ENCODE data around the gene STIM2.

Gene STIM2

GRCh38 chr4:26953366-26953765 lies 92.7 kb downstream of the STIM2 start:
- DNase-seq (ENCODE audit: low read depth, low spot score), result no peak

GRCh38 chr4:26953770-26954423 lies 93.3 kb downstream of the STIM2 start:
- no peak for DNase-seq (ENCODE audit: low read depth, low spot score)

DNA sequence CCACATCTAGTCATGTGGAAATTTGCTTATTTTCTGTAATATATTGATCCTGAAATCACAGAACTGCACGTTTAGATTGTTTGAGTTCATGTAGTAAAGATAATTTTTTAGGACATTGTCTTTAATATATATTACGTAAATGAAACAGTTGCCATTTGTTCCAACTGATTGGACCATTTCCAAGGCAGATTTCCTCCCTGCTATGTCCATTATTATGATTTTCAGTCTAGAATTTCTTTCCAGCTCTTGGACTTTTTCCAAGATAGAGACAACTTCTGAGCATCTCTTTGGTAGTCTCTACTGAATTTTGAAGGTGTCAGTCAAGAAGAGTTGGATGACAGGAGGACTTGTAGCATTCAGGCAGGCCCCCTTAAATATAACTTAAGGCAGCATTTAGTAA lies 94.6 kb downstream of the STIM2 start:
- DNase-seq (ENCODE audit: low read depth, low spot score), result no peak

- DNase-seq (ENCODE audit: low read depth, low spot score), result no peak
Observed at GRCh38 chr4:26958925-26959653, 98.4 kb downstream of the STIM2 start.

GRCh38 chr4:26959654-26960047 lies 99.0 kb downstream of the STIM2 start:
- DNase-seq (ENCODE audit: low read depth, low spot score), result no peak

- no peak for DNase-seq (ENCODE audit: low read depth, low spot score)
Observed at GRCh38 chr4:26962720-26963119, 102.1 kb downstream of the STIM2 start.

- no peak for DNase-seq (ENCODE audit: low read depth, low spot score)
Observed at GRCh38 chr4:26964512-26964911, 103.9 kb downstream of the STIM2 start.

DNA sequence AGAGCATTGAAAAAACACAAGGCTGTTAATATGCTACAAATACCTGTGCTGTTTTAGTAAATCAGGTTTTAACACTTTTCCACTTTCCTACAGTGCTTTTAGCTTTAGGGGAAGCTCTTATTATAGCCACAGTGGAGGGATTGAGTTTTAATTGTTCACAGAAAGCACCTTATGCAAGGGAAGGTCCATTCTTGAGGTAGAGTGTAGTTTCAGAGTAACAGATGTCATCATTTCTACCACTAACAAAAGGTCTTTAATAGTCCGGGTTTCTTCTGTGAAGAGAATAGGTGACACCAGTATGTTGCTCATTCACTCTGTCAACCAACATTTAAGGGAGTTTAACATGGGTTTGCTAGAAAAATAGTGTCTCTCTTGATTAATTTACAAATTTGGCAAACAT lies 104.4 kb downstream of the STIM2 start:
- DNase-seq (ENCODE audit: low read depth, low spot score), result no peak

GRCh38 chr4:26975464-26976181 lies 115.0 kb downstream of the STIM2 start:
- DNase-seq (ENCODE audit: low read depth, low spot score), result peak; percentile 51

- DNase-seq (ENCODE audit: low read depth, low spot score), result no peak
Observed at GRCh38 chr4:26978387-26979053, 117.9 kb downstream of the STIM2 start.

GRCh38 chr4:26984896-26985295 lies 124.3 kb downstream of the STIM2 start:
- no peak for DNase-seq (ENCODE audit: low read depth, low spot score)

DNA sequence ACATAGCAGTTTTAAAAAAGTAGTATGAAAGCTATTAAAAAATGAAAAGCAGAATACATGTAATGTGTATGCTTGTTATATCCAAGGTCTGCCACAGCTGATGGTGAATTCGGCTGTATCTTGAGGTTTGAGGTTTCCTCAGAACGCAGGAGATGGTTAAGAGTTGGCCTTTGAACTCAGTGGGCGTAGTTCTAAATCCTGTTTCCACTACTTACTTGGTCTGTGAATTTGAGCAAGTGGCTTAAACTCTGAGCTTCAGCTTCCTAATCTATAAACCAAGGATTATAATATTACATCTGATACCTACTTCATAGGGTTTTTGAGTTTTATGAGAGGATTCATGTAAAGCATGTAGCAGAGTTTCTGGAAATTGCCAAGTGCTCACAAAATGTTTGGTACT lies 125.2 kb downstream of the STIM2 start:
- DNase-seq (ENCODE audit: low read depth, low spot score), result no peak

- DNase-seq (ENCODE audit: low read depth, low spot score), result no peak
Observed at GRCh38 chr4:26987191-26987590, 126.5 kb downstream of the STIM2 start.

DNA sequence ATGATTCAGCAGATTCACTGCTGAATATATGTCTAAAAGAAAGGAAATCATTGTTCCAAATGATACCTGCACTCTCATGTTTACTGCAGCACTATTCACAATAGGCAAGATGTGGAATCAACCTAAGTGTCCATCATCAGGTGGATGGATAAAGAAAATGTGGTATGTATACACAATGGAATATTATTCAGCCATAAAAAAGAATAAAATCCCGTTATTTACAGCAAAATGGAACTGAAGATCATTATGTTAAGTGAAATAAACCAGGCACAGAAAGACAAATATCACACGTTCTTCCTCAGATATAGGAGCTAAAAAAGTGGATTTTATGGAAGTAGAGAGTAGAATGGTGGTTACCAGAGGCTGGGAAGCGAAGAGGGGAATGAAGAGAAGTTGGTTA lies 130.4 kb downstream of the STIM2 start:
- no peak for DNase-seq (ENCODE audit: low read depth, low spot score)

DNA sequence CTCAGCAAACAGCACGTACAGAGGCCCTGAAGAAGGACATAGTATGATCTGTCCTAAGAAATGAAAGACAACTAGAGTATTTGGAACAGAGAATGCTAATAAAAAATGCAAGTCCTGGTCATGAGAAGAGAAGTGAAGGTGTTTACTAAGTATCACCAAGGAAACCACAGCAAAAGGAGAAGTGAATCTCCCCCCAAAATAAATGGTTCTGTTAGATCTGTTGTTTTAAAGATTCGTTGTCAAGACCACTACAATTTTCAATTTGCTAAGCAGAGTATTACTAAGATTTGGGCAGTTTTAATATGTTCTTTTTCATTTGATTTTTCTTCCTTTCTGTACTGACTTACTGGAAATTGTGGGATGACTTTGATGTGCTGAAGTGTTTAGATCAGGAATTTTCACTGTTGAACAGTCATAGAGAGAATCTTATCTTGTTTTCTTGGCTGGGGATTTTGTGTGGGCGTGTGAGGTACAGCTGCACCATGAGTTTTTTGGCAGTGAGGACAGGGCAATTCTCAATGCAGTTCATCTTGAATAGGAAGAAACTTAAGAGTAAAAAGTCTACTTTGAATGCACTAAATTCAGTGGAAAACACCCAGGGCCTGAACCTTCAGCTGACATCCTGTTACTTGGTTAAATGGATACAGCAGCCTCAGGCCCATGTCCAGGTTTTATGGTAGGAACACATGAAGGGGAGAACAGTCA lies 132.2 kb downstream of the STIM2 start:
- no peak for DNase-seq (ENCODE audit: low read depth, low spot score)

DNA sequence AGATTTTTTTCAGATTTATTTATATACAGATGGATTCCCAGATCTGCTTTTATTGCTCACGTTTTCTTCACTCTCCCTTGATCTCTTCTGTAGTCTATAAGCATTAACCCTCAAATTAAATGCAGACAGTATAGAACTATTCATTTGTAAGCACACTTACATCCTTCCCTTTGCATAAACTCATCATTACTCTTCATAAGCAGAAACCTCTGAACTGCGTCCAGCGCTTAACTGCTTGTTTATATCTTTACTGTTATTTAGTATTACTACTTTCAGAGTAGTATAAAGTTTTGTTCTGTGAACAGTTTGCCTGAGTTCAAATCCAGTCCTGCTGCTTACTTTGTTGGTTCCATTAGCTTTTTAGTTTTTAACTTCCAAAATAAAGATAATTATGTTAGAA lies 132.9 kb downstream of the STIM2 start:
- DNase-seq (ENCODE audit: low read depth, low spot score), result no peak

DNA sequence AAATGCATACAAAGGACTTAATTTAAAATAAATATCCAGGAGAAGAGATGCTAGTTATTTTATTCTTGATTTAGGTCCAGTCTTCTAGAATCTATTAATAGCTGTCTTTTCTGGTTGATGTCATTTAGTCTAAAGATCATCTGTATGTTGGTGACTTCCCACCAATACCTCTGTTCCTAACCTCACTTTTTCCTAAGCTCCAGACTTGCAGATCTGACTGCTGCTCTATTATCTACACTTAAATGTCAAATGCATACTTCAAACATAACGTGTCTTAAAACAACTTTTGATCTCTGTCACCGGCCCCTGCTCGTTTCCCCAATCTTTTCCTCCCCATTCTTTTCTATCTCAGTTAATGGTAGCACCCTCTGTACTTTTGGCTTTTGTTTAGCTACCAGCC lies 133.3 kb downstream of the STIM2 start:
- DNase-seq (ENCODE audit: low read depth, low spot score), result no peak

DNA sequence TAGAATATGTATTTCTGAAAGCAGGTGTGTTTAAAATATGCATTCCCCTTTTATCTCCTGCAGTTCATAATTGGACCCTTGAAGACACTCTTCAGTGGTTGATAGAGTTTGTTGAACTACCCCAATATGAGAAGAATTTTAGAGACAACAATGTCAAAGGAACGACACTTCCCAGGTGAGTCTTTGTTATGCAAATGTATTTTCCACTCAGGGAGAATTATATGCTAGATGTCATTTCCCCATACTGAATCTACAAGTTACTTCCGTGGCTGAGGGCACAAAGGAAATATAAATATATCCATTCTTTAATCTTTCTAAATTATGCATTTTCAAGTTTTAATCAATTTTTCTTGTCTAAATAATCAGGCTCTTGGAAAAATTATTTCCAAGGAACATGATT lies 134.7 kb downstream of the STIM2 start:
- no peak for DNase-seq (ENCODE audit: low read depth, low spot score)

DNA sequence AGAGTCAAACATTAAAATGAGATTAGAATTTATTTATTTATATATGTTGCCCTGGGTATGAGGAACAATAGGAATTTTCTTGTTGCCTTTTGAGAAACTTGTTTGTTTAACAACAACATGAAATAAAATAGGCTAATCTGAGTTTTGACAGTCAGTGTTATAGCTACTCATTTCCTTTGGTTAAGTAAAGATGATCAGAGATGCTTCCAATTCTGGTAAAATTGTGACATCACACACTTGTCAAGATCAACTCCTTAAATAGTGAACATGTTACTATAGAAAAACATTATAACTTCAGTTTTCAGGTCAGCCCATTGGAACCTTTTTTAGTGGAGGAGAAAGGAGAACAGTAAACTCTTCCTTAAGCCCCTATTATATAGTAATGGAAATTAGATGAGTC lies 136.1 kb downstream of the STIM2 start:
- no peak for DNase-seq (ENCODE audit: low read depth, low spot score)

- DNase-seq (ENCODE audit: low read depth, low spot score), result no peak
Observed at GRCh38 chr4:26999689-27000088, 139.0 kb downstream of the STIM2 start.

DNA sequence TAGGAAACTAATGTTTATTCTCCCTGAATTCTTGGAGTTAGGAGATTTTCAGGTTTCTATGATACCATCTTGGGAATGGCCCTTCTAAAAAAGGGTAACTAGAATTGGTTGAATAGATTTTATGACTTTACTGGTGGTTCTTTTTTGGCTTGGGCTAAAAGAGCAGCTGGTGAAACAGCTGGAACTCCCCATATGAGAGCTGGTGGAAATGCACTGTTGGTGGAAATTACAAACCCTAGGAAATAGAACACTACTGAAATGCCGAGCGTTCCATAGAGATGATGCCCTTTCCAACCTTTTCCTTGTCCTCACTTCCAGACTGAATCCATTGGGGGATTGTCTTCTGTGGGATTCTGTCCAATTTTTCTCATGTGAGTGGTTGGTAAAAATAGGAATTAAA lies 139.5 kb downstream of the STIM2 start:
- DNase-seq (ENCODE audit: low read depth, low spot score), result no peak

GRCh38 chr4:27000820-27001219 lies 140.2 kb downstream of the STIM2 start:
- DNase-seq (ENCODE audit: low read depth, low spot score), result no peak
